ENCODE data around the gene CST7.

GRCh38 chr20:24937579-24937978 is 11.5 kb upstream of the CST7 start:
- TF ChIP-seq POLR2A (IDR thresholded peaks at IDR 0.05; ENCODE audit: low read depth, low read length) (no peak), POLR2AphosphoS5 (IDR thresholded peaks at IDR 0.05; ENCODE audit: insufficient read depth, low read depth, low read length) (no peak), CTCF (IDR thresholded peaks at IDR 0.05; ENCODE audit: extremely low read depth in 1 of 2, insufficient read depth in 1 of 2, low read depth in 1 of 2, low read length in 2 of 2) (no peak), MYC (IDR thresholded peaks at IDR 0.05; ENCODE audit: low read depth, low read length) (no peak), EZH2 (IDR thresholded peaks at IDR 0.05; ENCODE audit: borderline replicate concordance, low read depth, low read length, severe bottlenecking) (no peak), GATA2 (IDR thresholded peaks at IDR 0.05; ENCODE audit: insufficient read depth, insufficient read length, low read depth, low read length) (no peak), MAX (IDR thresholded peaks at IDR 0.05; ENCODE audit: insufficient read depth, insufficient read length) (no peak), FOS (IDR thresholded peaks at IDR 0.05; ENCODE audit: borderline replicate concordance, insufficient read depth, low read length) (no peak), JUN (IDR thresholded peaks at IDR 0.05; ENCODE audit: borderline replicate concordance, insufficient read depth, insufficient read length, low read depth) (no peak)

Measured in endothelial cell of umbilical vein (primary cell).